AG20443 (cell line): ENCODE results near the gene DNAJC13.

Experiments used
- DNase-seq: peaks from one replicate; pipeline ENCODE4 v3.0.0; 2012; ENCODE audit warnings: low spot score, mixed read lengths

The DNAJC13 gene

GRCh38 chr3:132406587-132406986, 10.7 kb upstream of the DNAJC13 start:
- no peak for DNase-seq

GRCh38 chr3:132407025-132407424, 10.3 kb upstream of the DNAJC13 start:
- DNase-seq: no peak

- DNase-seq: no peak
These were observed 2.5 kb upstream of the DNAJC13 start for GRCh38 chr3:132414841-132415240.

GRCh38 chr3:132416161-132416560, 1.1 kb upstream of the DNAJC13 start:
- no peak for DNase-seq

GRCh38 chr3:132417695-132418411, 551 bp downstream of the DNAJC13 start:
- DNase-seq: peak; percentile 40

GRCh38 chr3:132418916-132419315, 1.6 kb downstream of the DNAJC13 start:
- DNase-seq: no peak

GRCh38 chr3:132421832-132422231, 4.5 kb downstream of the DNAJC13 start:
- peak; percentile 25 for DNase-seq

GRCh38 chr3:132422531-132422930, 5.2 kb downstream of the DNAJC13 start:
- DNase-seq: no peak

- DNase-seq: peak; percentile 45
These were observed 15.3 kb downstream of the DNAJC13 start for GRCh38 chr3:132432639-132433038.

- no peak for DNase-seq
These were observed 15.8 kb downstream of the DNAJC13 start for GRCh38 chr3:132433121-132433520.

GRCh38 chr3:132435224-132435910, 18.1 kb downstream of the DNAJC13 start:
- DNase-seq: no peak

- DNase-seq: no peak
These were observed 18.7 kb downstream of the DNAJC13 start for GRCh38 chr3:132435911-132436425.

GRCh38 chr3:132443421-132443820, 26.1 kb downstream of the DNAJC13 start:
- no peak for DNase-seq

- peak; percentile 10 for DNase-seq
These were observed 27.1 kb downstream of the DNAJC13 start for GRCh38 chr3:132444383-132444782.

- peak; percentile 28 for DNase-seq
These were observed 28.5 kb downstream of the DNAJC13 start for GRCh38 chr3:132445817-132446216.

- peak; percentile 20 for DNase-seq
These were observed 31.1 kb downstream of the DNAJC13 start for GRCh38 chr3:132448216-132448961.

- DNase-seq: no peak
These were observed 38.8 kb downstream of the DNAJC13 start for GRCh38 chr3:132456136-132456535.

- DNase-seq: no peak
These were observed 39.3 kb downstream of the DNAJC13 start for GRCh38 chr3:132456571-132456970.

- no peak for DNase-seq
These were observed 40.0 kb downstream of the DNAJC13 start for GRCh38 chr3:132457286-132457685.

- DNase-seq: no peak
These were observed 42.2 kb downstream of the DNAJC13 start for GRCh38 chr3:132459551-132459950.

- no peak for DNase-seq
These were observed 44.2 kb downstream of the DNAJC13 start for GRCh38 chr3:132461544-132461943.

- peak; percentile 7 for DNase-seq
These were observed 46.8 kb downstream of the DNAJC13 start for GRCh38 chr3:132464066-132464465.

GRCh38 chr3:132469326-132469725, 52.0 kb downstream of the DNAJC13 start:
- DNase-seq: no peak
